HG02973 (cell line): ENCODE data around the gene SIAH1.
"Not testable (repeated sequence)": the region's sequence is repeated elsewhere in the genome, so short reads cannot be mapped to it uniquely, and the experiment has no call there.

Experiments
- ATAC-seq: cut with Tn5 transposase; IDR thresholded peaks from one replicate; pipeline ENCODE4 v1.9.1; 2021; ENCODE audit warnings: moderate library complexity; ENCODE audit not compliant: unreplicated experiment

SIAH1 gene

GRCh38 chr16:48367441-48368049 is 17.7 kb downstream of the SIAH1 start:
- ATAC-seq = no peak

- ATAC-seq = peak; percentile 73
These were observed 18.8 kb downstream of the SIAH1 start for GRCh38 chr16:48366165-48367093.

- peak; percentile 82 for ATAC-seq
These were observed 19.5 kb downstream of the SIAH1 start for GRCh38 chr16:48365601-48366164.

- no peak for ATAC-seq
These were observed 20.1 kb downstream of the SIAH1 start for GRCh38 chr16:48365025-48365600.

- ATAC-seq = no peak
These were observed 23.6 kb downstream of the SIAH1 start for GRCh38 chr16:48361540-48362144.

- no peak for ATAC-seq
These were observed 24.2 kb downstream of the SIAH1 start for GRCh38 chr16:48361012-48361411.

GRCh38 chr16:48359983-48360382 is 25.2 kb downstream of the SIAH1 start:
- no peak for ATAC-seq

- ATAC-seq = no peak
These were observed 26.8 kb downstream of the SIAH1 start for GRCh38 chr16:48358419-48358818.

- no peak for ATAC-seq
These were observed 28.4 kb downstream of the SIAH1 start for GRCh38 chr16:48356633-48357376.

GRCh38 chr16:48354877-48355855 is 30.0 kb downstream of the SIAH1 start:
- ATAC-seq = no peak

GRCh38 chr16:48354385-48354784 is 30.8 kb downstream of the SIAH1 start:
- ATAC-seq = not testable (repeated sequence)

GRCh38 chr16:48353565-48354163 is 31.5 kb downstream of the SIAH1 start:
- peak; percentile 79 for ATAC-seq

GRCh38 chr16:48352648-48353390 is 32.4 kb downstream of the SIAH1 start:
- no peak for ATAC-seq

- ATAC-seq = no peak
These were observed 34.5 kb downstream of the SIAH1 start for GRCh38 chr16:48350736-48351135.

GRCh38 chr16:48347980-48348379 is 37.2 kb downstream of the SIAH1 start:
- ATAC-seq = no peak

- ATAC-seq = no peak
These were observed 37.9 kb downstream of the SIAH1 start for GRCh38 chr16:48347191-48347865.

- no peak for ATAC-seq
These were observed 42.6 kb downstream of the SIAH1 start for GRCh38 chr16:48342591-48342990.

GRCh38 chr16:48340054-48340453 is 45.2 kb downstream of the SIAH1 start:
- ATAC-seq = no peak
